NB4 (cell line): ENCODE results near the gene CABP7.
A peak's percentile ranks its signal among the peaks of the same experiment; 100 is the strongest.

Experiments used
- DNase-seq: peaks from one replicate; pipeline ENCODE4 v3.0.0; 2010; ENCODE audit warnings: low read depth
- H3K4me3 ChIP-seq: one replicate; pipeline ENCODE4 v1.5.1; 2011; ENCODE audit warnings: mild to moderate bottlenecking, low read depth, low read length, moderate library complexity
- CTCF ChIP-seq: IDR thresholded peaks from one replicate; pipeline ENCODE4 v1.5.1; 2012; ENCODE audit warnings: low read depth, low read length
- MAX ChIP-seq: IDR thresholded peaks from 2 replicates; pipeline ENCODE4 v1.6.1; 2011; ENCODE audit warnings: low read depth, low read length
- MYC ChIP-seq: IDR thresholded peaks from 2 replicates; pipeline ENCODE4 v1.6.1; 2011; ENCODE audit warnings: low read depth, low read length
- POLR2A ChIP-seq: IDR thresholded peaks from 2 replicates; pipeline ENCODE4 v1.6.1; 2011; ENCODE audit warnings: mild to moderate bottlenecking; ENCODE audit not compliant: insufficient read length; ENCODE audit errors: extremely low read depth

CABP7 gene

DNA sequence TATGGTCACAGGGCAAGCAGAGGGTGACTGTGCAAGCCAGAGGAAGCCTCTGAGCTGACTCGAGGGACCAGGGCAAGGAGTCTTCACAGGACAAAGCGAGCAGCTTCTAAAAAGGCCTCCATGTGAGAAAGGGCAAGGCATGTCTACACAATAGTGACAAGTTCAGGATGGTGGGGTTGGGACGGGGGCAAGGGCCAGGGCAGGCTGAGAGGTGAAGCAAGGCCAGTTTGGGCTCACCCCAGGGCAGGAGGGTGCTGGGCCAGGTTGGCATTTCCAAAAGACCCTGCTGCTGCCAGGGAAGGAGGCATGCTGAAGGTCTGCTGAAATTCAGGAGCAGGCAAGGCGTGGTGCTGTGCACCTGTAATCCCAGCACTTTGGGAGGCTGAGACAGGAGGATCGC lies 12.3 kb upstream of the CABP7 start:
- DNase-seq = no peak
- TF ChIP-seq CTCF = no peak
- TF ChIP-seq MAX = no peak
- no peak for TF ChIP-seq MYC
- no peak for TF ChIP-seq POLR2A
- H3K4me3 ChIP-seq = no peak overlapping the region

- no peak for TF ChIP-seq POLR2A
- no peak for TF ChIP-seq MAX
- TF ChIP-seq CTCF = no peak
- no peak for TF ChIP-seq MYC
- DNase-seq = no peak
- no peak overlapping the region for H3K4me3 ChIP-seq
Observed at GRCh38 chr22:29710193-29710592, 9.6 kb upstream of the CABP7 start.

DNA sequence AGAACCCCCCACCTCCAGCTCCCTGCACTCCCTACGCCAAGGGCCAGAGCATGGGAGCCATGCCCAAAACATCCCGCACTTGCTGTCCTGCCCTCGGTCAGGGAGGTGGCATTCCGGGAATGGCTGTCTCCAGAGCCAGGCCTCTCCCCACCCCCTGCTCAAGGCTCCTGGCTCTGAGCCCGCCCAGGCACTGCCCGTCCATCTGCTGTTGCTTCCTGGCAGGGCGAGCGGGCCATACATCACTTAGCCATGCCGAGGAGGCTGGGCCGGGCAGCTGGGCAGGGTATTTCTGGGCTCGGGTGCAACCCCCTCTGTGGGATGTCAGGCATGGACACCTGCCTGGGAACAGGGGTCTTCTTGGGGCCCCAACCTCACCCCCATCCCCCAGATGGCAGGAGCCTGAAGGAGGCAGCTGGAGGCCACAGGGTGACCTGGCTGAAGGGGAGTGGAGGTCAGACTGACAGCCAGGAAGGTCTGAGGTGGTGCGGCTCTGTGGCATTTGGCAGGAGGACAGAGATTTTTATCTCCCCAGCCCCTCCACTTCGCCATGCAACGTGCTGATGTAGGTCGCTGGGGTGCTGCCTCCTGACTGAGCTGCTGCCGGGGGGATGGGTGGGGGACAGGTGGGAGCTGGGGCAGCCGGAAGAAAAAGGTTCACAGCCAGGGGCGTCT lies 8.7 kb upstream of the CABP7 start:
- H3K4me3 ChIP-seq = no peak overlapping the region
- TF ChIP-seq CTCF (no peak), MAX (no peak), POLR2A (no peak), MYC (no peak)
- no peak for DNase-seq

GRCh38 chr22:29712119-29712518 lies 7.7 kb upstream of the CABP7 start:
- TF ChIP-seq POLR2A = no peak
- no peak overlapping the region for H3K4me3 ChIP-seq
- DNase-seq = no peak

DNA sequence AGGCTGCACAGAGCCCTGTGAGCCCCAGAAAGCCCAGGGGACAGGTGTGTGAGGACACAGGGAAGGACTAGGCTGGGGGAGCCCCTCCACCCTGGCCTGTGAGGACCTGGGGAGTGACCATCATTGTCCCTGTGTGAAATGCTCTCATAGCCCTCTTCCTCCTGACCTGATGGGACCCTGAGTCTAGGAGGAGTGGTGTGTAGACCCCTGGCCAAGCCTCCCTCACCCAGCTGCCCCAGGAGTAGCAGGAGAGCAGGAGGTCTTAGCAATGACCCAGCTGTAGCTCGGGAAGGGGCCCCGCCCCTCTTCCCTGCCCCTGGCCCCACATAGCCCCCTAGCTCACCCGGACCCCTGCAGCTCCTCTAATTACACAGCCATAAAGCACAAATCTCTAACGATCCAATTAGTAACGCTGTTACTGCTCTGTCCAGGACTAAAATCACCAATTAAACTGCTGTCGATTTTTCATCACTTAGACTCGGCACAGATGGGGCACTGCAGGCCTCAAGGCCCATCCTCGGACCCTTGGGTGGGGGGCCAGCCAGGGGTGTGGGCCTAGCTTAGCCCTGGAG lies 6.6 kb upstream of the CABP7 start:
- TF ChIP-seq POLR2A (no peak), MYC (no peak), CTCF (no peak)
- DNase-seq = no peak
- no peak overlapping the region for H3K4me3 ChIP-seq

GRCh38 chr22:29715240-29715639 lies 4.6 kb upstream of the CABP7 start:
- TF ChIP-seq POLR2A (no peak), MYC (no peak), CTCF (no peak), MAX (no peak)
- peak; percentile 15 for DNase-seq
- no peak overlapping the region for H3K4me3 ChIP-seq
